ENCODE results near the gene DLG2. TPM values are rescaled to one million over a fixed set of nuclear protein-coding genes. Genes with fewer than 3 reads are reported as not detected.

DLG2 gene
- total RNA-seq, 1 donor from 2014 or later, result 0.43 TPM

- TF ChIP-seq, protein P1, sequence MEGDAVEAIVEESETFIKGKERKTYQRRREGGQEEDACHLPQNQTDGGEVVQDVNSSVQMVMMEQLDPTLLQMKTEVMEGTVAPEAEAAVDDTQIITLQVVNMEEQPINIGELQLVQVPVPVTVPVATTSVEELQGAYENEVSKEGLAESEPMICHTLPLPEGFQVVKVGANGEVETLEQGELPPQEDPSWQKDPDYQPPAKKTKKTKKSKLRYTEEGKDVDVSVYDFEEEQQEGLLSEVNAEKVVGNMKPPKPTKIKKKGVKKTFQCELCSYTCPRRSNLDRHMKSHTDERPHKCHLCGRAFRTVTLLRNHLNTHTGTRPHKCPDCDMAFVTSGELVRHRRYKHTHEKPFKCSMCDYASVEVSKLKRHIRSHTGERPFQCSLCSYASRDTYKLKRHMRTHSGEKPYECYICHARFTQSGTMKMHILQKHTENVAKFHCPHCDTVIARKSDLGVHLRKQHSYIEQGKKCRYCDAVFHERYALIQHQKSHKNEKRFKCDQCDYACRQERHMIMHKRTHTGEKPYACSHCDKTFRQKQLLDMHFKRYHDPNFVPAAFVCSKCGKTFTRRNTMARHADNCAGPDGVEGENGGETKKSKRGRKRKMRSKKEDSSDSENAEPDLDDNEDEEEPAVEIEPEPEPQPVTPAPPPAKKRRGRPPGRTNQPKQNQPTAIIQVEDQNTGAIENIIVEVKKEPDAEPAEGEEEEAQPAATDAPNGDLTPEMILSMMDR (IDR thresholded peaks at IDR 0.05), result no peak
- Histone ChIP-seq H3K27me3 (no peaks in the 10 kb centered on the region), H3K4me3 (no peak overlapping the region), H3K36me3 (no peaks in the 10 kb centered on the region), H3K4me1 (no peaks in the 10 kb centered on the region), H3K27ac (no peak overlapping the region), H3K9me3 (no peaks in the 10 kb centered on the region)
- intact Hi-C loops (cut with DNase I), result no loop called here
- no peak for DNase-seq (ENCODE audit: low spot score in 2 of 2)
Measured at GRCh38 chr11:83502041-83502440, 2125.1 kb downstream of the DLG2 start.

DNA sequence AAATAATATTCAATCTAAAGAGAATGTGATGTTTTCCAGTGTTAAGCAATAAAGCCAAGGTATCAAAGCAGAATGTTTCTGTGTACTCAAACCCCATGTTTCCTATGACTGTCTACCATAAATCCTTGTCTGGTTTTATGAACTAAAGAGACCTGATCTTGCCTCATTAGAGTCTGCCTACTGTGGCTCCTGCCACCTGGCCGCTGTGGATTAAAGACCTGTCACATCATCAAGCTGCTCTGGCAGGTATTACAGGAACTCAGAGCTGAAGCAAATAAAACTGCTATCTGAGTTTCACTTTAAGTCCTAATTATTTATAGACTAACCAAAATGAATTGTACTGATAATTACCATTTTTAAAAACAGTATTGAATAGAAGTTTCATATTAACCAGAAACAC, 2133.2 kb downstream of the DLG2 start:
- H3K27ac ChIP-seq, result no peak overlapping the region
- intact Hi-C loops (cut with DNase I), result no loop called here
- H3K9me3 ChIP-seq, result no peaks in the 10 kb centered on the region
- no peak for DNase-seq (ENCODE audit: low spot score in 2 of 2)
- H3K4me3 ChIP-seq, result no peak overlapping the region
- no peaks in the 10 kb centered on the region for H3K36me3 ChIP-seq
- TF ChIP-seq, protein P1 (IDR thresholded peaks at IDR 0.05), result no peak
- H3K4me1 ChIP-seq, result no peaks in the 10 kb centered on the region
- H3K27me3 ChIP-seq, result no peaks in the 10 kb centered on the region

- Histone ChIP-seq H3K9me3 (no peaks in the 10 kb centered on the region), H3K36me3 (no peaks in the 10 kb centered on the region), H3K4me3 (no peak overlapping the region), H3K4me1 (no peaks in the 10 kb centered on the region), H3K27me3 (no peaks in the 10 kb centered on the region), H3K27ac (no peak overlapping the region)
- no peak for DNase-seq (ENCODE audit: low spot score in 2 of 2)
- TF ChIP-seq, protein P1 (IDR thresholded peaks at IDR 0.05), result no peak
- intact Hi-C loops (cut with DNase I), result no loop called here
Measured at GRCh38 chr11:83493034-83493433, 2134.1 kb downstream of the DLG2 start.

DNA sequence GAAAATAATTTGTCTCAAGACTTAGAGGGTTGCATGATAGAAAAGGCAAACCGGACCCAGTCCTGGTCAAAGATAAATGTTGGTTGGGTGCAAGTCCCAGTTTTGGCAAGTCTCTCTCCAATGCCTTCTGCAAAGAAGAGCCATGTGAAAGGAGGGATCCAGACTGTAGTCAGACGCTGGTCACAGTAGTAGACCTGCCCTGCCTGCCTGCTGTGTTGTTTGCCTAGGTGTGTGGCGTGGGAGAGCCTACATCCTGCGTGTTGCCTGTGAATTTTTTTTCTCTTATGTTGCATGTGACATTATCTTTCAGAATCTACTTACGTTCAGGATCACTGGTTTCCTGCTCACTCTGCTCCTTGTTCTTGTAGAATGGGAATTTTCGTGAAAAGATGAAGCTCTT, 2143.3 kb downstream of the DLG2 start:
- H3K4me1 ChIP-seq, result no peaks in the 10 kb centered on the region
- H3K4me3 ChIP-seq, result no peak overlapping the region
- no peaks in the 10 kb centered on the region for H3K9me3 ChIP-seq
- no peaks in the 10 kb centered on the region for H3K36me3 ChIP-seq
- DNase-seq (ENCODE audit: low spot score in 2 of 2), result no peak
- H3K27ac ChIP-seq, result no peak overlapping the region
- TF ChIP-seq, protein P1 (IDR thresholded peaks at IDR 0.05), result no peak
- intact Hi-C loops (cut with DNase I), result no loop called here
- H3K27me3 ChIP-seq, result no peaks in the 10 kb centered on the region

DNA sequence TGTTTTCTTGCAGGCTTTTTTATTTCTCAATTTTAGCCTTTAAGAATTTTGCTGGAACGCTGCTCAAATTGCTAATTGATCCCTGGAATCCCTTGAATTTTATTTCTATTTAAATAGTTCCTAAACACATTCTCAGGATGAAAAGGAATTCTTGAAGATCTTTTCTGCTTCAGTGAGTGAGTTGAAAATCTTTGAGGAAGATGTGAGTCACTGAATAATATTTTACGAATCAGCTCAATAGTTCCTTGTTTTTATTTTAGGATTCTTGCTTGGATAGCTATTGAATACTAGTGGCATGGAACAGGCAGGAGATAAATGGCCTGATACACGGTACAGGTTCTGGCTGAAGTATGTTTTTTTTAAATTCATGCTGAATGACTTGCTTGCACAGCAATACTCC, 2146.3 kb downstream of the DLG2 start:
- Histone ChIP-seq H3K4me3 (no peak overlapping the region), H3K27me3 (no peaks in the 10 kb centered on the region), H3K4me1 (no peaks in the 10 kb centered on the region), H3K9me3 (no peaks in the 10 kb centered on the region), H3K27ac (no peak overlapping the region), H3K36me3 (no peaks in the 10 kb centered on the region)
- intact Hi-C loops (cut with DNase I), result no loop called here
- TF ChIP-seq, protein P1 (IDR thresholded peaks at IDR 0.05), result no peak
- no peak for DNase-seq (ENCODE audit: low spot score in 2 of 2)

GRCh38 chr11:83480251-83480650, 2146.9 kb downstream of the DLG2 start:
- Histone ChIP-seq H3K9me3 (no peaks in the 10 kb centered on the region), H3K4me3 (no peak overlapping the region), H3K27me3 (no peaks in the 10 kb centered on the region), H3K4me1 (no peaks in the 10 kb centered on the region), H3K36me3 (no peaks in the 10 kb centered on the region), H3K27ac (no peak overlapping the region)
- TF ChIP-seq, protein P1 (IDR thresholded peaks at IDR 0.05), result no peak
- intact Hi-C loops (cut with DNase I), result no loop called here
- no peak for DNase-seq (ENCODE audit: low spot score in 2 of 2)
